Memory B cell (primary cell): Measurements from ENCODE around the gene DCLK2.
"Not testable (repeated sequence)": the region's sequence is repeated elsewhere in the genome, so short reads cannot be mapped to it uniquely, and the experiment has no call there.

Experiments used
- ATAC-seq: fragments of 150-1000 bp; cut with Tn5 transposase; 2 replicates; pipeline ENCODE4 v1.10.0; 2021; ENCODE audit warnings: low read depth, mild to moderate bottlenecking, moderate library complexity
- DNase-seq, 2 donors: peaks; one replicate each; pipeline ENCODE4 v3.0.0; 2022; ENCODE audit warnings: low spot score in 2 of 2
- H3K27ac Mint-ChIP-seq: one replicate; pipeline ENCODE4 v1.8.0; 2022; ENCODE audit warnings: mild to moderate bottlenecking, moderate library complexity, mixed read lengths
- H3K27me3 Mint-ChIP-seq: one replicate; pipeline ENCODE4 v1.8.0; 2022; ENCODE audit warnings: mixed read lengths
- H3K36me3 Mint-ChIP-seq: one replicate; pipeline ENCODE4 v1.8.0; 2022; ENCODE audit warnings: mild to moderate bottlenecking, mixed read lengths
- H3K4me1 Mint-ChIP-seq: one replicate; pipeline ENCODE4 v1.8.0; 2022; ENCODE audit warnings: mixed read lengths
- H3K4me3 Mint-ChIP-seq: one replicate; pipeline ENCODE4 v1.8.0; 2022; ENCODE audit warnings: mild to moderate bottlenecking, moderate library complexity, mixed read lengths
- H3K9me3 Mint-ChIP-seq: one replicate; pipeline ENCODE4 v1.8.0; 2022; ENCODE audit warnings: mixed read lengths

DCLK2 gene

DNA sequence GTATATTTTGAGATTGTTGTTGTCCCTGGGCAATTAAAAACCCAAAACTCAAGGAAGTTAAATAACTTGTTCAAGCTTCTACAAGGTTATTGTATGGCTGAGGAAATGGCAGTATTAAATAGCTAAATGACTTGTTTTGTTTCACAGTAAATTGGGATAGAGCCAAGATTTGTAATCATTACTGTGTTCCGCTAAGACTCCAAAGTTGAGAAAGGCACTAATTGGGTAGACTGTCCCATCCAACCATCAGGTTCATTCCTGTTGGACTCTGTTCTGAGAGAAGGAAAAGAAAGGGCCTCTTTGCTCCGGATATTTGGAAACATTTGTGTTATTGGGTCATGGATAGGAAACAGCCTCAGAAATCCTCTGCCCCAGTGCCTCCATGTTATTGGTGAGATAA, 82.2 kb downstream of the DCLK2 start:
- DNase-seq (no peak), ATAC-seq (no peak)
- no peaks in the 10 kb centered on the region for H3K9me3 Mint-ChIP-seq
- no peak overlapping the region for H3K27ac Mint-ChIP-seq
- H3K4me3 Mint-ChIP-seq = no peak overlapping the region
- H3K4me1 Mint-ChIP-seq = no peaks in the 10 kb centered on the region
- H3K27me3 Mint-ChIP-seq = peaks cover 4% of the 10 kb centered on the region
- peaks cover 2% of the 10 kb centered on the region for H3K36me3 Mint-ChIP-seq

DNA sequence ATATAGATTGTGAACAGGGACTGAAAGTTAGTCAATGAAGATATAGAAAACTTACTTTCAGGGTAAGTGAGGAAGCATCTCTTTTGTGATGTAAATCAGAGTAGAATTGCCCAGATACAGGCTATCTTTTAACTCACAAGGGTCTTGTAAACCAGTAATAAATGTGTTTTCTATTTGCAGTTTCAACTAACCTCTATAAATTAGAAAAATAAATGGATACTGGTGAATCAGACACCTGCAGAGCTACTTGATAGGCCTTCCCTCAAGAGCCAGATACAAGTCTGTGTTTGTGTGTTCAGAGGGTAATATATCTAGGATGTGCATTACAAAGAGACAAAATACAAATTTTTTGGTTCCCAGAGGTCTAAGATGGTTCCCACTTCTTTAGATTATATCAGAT, 82.9 kb downstream of the DCLK2 start:
- Mint-ChIP-seq H3K9me3 (peaks cover 3% of the 10 kb centered on the region), H3K27me3 (peaks cover 3% of the 10 kb centered on the region), H3K36me3 (peaks cover 4% of the 10 kb centered on the region), H3K27ac (no peak overlapping the region), H3K4me3 (no peak overlapping the region), H3K4me1 (no peaks in the 10 kb centered on the region)
- ATAC-seq (no peak), DNase-seq (no peak)

DNA sequence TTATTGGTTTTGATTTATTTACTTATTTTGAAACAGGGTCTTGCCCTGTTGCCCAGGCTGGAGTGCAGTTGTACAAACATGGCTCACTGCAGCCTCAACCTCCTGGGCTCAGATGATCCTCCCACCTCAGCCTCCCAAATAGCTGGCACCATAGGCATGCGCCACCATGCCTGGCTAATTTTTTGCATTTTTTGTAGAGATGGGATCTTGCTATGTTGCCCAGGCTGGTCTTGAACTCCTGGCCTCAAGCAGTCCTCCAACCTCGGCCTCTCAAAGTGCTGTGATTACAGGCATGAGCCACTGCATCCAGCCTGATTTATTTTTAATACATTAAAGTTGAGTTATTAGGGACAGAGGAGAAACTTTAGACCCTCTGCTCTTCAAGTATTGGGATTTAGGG, 83.8 kb downstream of the DCLK2 start:
- H3K27me3 Mint-ChIP-seq, H3K9me3 Mint-ChIP-seq, H3K4me1 Mint-ChIP-seq, DNase-seq, H3K4me3 Mint-ChIP-seq, ATAC-seq, H3K27ac Mint-ChIP-seq, H3K36me3 Mint-ChIP-seq: not testable (repeated sequence)

DNA sequence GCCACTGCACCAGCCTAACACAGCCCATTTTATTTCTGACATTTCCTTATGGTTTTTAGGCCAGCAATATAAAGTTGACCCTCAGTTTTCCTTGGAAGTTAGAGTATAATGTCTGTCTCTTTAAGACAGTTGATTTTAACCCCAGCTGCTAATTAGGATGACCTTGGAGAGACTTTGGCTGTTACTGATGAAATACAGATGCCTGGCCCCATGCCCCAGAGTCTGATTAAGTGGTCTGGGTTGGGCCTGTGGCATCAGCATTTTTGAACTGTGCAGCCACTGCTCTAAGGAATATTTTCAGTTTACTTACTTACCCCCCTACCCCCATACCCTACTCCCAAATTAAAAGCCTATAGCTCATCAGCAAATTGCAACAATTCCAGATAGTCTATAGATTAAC, 85.8 kb downstream of the DCLK2 start:
- H3K27me3 Mint-ChIP-seq = peaks cover 3% of the 10 kb centered on the region
- no peak overlapping the region for H3K4me3 Mint-ChIP-seq
- no peaks in the 10 kb centered on the region for H3K4me1 Mint-ChIP-seq
- no peak for DNase-seq
- H3K27ac Mint-ChIP-seq = no peak overlapping the region
- peaks cover 3% of the 10 kb centered on the region for H3K9me3 Mint-ChIP-seq
- peaks cover 4% of the 10 kb centered on the region for H3K36me3 Mint-ChIP-seq
- no peak for ATAC-seq

DNA sequence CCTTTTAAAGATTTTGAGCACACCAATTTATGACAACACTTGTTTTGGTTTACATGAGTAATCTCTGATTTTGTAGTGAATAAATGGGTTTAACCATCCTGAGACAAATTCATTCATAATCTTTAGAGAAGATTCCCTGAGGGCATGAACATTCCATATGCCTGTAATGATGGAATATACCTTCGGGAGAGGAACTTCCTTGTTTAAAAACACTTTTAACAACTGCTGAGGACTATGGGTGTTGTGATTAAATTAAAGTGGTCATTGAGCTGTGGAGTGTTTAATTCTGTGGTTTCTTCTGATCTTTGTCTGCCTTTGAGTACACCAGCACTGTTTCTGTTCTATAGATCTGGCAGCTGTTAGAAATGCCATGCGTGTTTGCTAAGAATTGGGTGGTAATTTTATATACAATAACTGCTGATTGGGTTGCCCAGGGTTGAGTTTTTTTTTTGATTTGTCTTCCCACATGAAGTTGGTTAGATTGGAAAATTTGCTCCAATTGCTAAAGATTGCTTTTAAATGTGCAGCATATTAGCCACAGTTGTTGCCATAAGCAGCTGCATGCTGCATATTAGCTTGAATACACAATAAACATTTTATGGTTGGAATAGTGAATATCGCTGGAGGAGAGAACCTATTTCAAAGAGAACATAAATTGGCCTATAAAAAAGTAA, 86.8 kb downstream of the DCLK2 start:
- ATAC-seq = no peak
- peaks cover 3% of the 10 kb centered on the region for H3K27me3 Mint-ChIP-seq
- peaks cover 4% of the 10 kb centered on the region for H3K36me3 Mint-ChIP-seq

DNA sequence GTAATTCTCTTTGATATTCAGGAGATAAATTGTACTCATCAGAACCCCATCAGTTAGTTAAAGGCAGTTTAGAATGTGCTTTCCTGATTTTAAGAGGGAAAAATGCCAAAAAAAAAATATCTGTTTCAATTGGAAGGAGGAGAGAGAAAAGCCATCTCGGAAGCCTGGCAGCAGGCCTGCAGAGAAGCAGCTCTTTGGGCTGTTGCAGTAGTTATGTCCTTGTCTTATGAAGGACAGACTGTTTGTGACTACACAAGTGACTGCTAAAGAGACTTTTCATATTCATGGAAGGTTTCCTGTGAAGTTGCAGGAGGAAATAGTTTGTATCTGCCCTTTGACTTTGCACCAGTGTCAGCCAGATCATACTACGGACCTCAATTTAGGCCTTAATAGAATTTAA, 88.8 kb downstream of the DCLK2 start:
- H3K4me3 Mint-ChIP-seq = no peak overlapping the region
- ATAC-seq = no peak

More for the DNA sequence above, 86.8 kb downstream of the DCLK2 start:
- Mint-ChIP-seq H3K9me3 (peaks cover 3% of the 10 kb centered on the region), H3K4me1 (no peaks in the 10 kb centered on the region), H3K27ac (no peak overlapping the region), H3K4me3 (no peak overlapping the region)
- no peak for DNase-seq

DNA sequence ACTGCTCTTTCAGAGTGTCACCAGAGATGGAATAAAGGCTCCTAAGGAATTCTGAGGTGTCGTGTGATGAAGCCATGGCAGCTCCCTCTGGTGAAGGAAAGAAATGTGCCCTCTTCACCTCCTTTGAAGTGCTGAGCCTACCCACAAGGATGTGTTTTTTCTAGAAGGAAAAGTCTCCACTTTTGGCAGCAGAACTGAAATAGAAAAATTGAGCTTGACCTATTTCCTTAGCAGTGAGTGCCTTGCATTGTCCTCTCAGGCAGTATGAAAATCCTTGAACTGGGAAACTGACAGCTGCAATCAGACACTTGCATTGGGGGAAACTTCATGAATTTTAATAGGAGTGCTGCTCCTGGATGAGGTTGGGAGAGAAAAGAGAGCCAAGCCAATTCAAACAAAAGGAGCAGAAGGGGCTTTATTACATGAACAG, 95.2 kb downstream of the DCLK2 start:
- peaks cover 2% of the 10 kb centered on the region for H3K27me3 Mint-ChIP-seq
- ATAC-seq = no peak
- no peaks in the 10 kb centered on the region for H3K36me3 Mint-ChIP-seq
- no peaks in the 10 kb centered on the region for H3K4me1 Mint-ChIP-seq
- H3K9me3 Mint-ChIP-seq = no peaks in the 10 kb centered on the region
- H3K4me3 Mint-ChIP-seq = no peak overlapping the region
- DNase-seq = no peak
- H3K27ac Mint-ChIP-seq = no peak overlapping the region

More for the DNA sequence above, 88.8 kb downstream of the DCLK2 start:
- Mint-ChIP-seq H3K27me3 (peaks cover 3% of the 10 kb centered on the region), H3K27ac (no peak overlapping the region), H3K4me1 (no peaks in the 10 kb centered on the region), H3K9me3 (peaks cover 3% of the 10 kb centered on the region), H3K36me3 (peaks cover 4% of the 10 kb centered on the region)
- no peak for DNase-seq

DNA sequence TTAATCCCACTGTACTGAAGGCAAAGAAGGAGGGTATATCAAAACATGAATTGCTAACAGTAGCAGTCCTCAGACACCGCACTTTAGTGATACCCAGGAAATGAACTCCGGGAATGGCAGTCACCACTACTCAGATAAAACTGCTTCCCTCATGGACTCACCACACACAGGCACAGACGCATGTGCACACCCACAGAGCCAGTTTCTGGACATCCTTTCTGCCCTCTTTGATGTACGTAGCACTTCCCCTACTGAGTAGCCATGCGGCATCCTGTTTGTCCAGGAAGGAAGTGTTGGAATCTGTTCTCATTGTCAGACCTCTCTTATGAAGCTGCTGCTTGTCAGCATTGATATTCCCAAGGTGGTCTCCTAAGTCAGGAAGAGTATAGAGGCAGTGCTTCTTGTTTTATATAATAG, 95.7 kb downstream of the DCLK2 start:
- Mint-ChIP-seq H3K9me3 (no peaks in the 10 kb centered on the region), H3K27ac (no peak overlapping the region), H3K36me3 (no peaks in the 10 kb centered on the region), H3K4me1 (no peaks in the 10 kb centered on the region), H3K27me3 (peaks cover 2% of the 10 kb centered on the region), H3K4me3 (no peak overlapping the region)
- ATAC-seq (no peak), DNase-seq (no peak)

DNA sequence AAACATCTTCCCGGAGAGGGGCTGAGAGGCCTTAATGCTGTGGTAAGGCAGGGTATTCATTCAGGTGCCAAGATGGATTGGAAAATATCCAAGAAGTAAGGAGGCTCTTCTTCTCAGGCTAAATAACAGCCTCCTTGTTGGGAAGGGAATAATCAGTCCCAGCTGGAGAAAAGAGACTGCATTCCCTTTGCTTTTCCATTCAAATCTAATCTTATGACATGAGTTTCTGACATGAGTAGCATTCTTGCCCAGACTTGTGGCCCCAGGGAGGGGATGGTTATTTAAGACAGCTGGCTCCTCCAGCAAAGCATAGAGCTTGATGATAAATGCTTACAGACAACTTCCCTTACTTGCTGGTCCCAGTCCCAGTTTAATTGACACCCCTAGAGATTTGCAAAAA, 98.3 kb downstream of the DCLK2 start:
- DNase-seq = no peak

DNA sequence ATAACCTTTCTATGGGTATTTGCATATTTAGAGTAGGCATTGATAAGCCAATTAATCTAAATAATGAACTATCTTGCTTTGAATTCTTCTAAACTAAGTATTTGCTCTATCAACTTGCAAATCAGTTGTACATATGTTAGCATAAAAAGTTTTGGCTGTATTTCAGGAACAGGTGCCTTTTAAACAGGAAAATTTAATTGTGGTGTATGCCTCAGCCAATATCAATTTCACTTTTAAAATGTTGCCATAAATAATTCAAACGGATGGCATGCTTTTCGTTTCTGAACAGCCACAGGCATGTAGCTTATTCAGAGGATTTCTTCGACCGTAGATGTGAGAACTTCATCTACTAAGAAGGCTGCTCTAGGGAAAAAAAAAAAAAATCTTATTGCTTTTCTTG, 99.9 kb downstream of the DCLK2 start:
- Mint-ChIP-seq H3K9me3 (no peaks in the 10 kb centered on the region), H3K27me3 (peaks cover 3% of the 10 kb centered on the region), H3K4me3 (no peak overlapping the region), H3K27ac (no peak overlapping the region), H3K36me3 (no peaks in the 10 kb centered on the region), H3K4me1 (no peaks in the 10 kb centered on the region)
- DNase-seq (no peak), ATAC-seq (no peak)

More for the DNA sequence above, 98.3 kb downstream of the DCLK2 start:
- ATAC-seq = no peak
- no peaks in the 10 kb centered on the region for H3K9me3 Mint-ChIP-seq
- H3K27ac Mint-ChIP-seq = no peak overlapping the region
- no peaks in the 10 kb centered on the region for H3K36me3 Mint-ChIP-seq
- H3K4me3 Mint-ChIP-seq = no peak overlapping the region
- peaks cover 2% of the 10 kb centered on the region for H3K27me3 Mint-ChIP-seq
- no peaks in the 10 kb centered on the region for H3K4me1 Mint-ChIP-seq

DNA sequence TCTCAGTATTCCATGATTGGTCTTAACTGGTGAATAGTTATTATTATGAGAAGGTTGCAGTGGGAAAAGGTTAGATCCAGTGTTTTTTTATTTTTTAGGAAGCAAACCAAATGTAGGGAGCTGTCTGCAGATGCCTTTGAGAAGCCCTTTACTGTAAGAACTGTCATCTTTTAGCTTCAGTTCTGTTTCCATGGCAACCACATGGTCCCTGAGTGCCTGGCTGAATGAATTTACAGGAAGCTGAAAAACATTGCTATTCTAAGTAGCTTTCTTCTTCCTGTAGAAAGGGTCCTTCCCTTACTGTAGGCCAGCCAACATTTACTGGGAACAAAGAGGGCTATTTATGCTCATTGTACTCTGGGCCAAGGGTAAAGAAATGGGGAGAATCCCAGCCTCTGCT, 103.3 kb downstream of the DCLK2 start:
- DNase-seq (no peak), ATAC-seq (no peak)
- Mint-ChIP-seq H3K27ac (no peak overlapping the region), H3K27me3 (peaks cover 4% of the 10 kb centered on the region), H3K4me1 (no peaks in the 10 kb centered on the region), H3K9me3 (no peaks in the 10 kb centered on the region), H3K4me3 (no peak overlapping the region), H3K36me3 (no peaks in the 10 kb centered on the region)

DNA sequence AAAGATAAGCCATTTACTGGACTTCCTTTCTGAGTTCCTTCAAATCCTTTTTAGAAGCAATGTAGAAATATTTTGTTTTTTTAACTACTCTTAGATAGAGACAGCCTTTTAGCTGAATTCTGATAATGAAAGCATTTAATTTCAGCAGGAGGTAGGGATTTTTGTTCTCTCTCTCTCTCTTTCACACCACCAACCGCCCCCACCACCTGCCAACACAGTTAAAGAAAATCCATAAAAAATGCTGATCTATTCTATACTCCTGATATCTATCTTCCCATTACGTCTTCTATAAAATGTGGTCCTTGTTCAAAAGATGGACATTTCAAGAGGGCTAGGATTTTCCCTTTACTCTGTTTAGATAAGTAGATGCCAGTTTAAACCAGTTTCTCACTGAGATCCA, 104.5 kb downstream of the DCLK2 start:
- Mint-ChIP-seq H3K36me3 (no peaks in the 10 kb centered on the region), H3K4me1 (no peaks in the 10 kb centered on the region), H3K27ac (no peak overlapping the region), H3K9me3 (no peaks in the 10 kb centered on the region), H3K4me3 (no peak overlapping the region), H3K27me3 (peaks cover 8% of the 10 kb centered on the region)
- no peak for ATAC-seq
- DNase-seq = no peak

DNA sequence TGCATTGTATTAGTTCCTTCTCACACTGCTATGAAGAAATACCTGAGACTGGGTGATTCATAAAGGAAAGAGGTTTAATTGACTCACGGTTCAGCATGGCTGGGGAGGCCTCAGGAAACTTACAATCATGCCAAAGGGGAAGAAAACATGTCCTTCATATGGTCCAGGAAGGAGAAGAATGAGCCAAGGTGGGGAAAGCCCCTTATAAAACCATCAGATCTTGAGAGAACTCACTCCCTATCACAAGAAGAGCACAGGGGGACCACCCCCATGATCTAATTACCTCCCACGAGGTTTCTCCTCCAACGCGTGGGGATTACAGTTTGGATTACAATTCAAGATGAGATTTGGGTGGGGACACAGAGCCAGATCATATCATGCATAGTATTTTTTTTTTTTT, 106.8 kb downstream of the DCLK2 start:
- not testable (repeated sequence) for H3K27ac Mint-ChIP-seq, ATAC-seq

DNA sequence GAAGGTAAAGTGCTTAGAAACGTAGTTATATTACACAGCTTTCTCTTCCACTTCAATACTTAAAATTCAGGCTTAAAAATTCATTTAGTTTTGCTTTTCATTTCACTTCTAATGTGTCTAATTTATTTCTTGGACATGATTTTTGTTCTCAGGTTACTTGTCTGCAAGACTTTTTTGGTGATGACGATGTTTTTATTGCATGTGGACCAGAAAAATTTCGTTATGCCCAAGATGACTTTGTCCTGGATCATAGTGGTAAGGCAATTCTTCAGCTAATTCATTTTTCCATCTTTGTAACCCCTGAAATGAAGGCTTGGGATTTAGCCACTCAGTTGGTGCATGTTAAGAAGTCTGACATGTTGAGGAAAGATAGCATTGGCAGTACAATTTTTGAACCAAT, 114.7 kb downstream of the DCLK2 start:
- Mint-ChIP-seq H3K9me3 (no peaks in the 10 kb centered on the region), H3K4me3 (no peak overlapping the region), H3K27me3 (no peaks in the 10 kb centered on the region), H3K27ac (no peak overlapping the region), H3K4me1 (peaks cover 2% of the 10 kb centered on the region), H3K36me3 (no peaks in the 10 kb centered on the region)
- ATAC-seq (no peak), DNase-seq (no peak)

More for the DNA sequence above, 106.8 kb downstream of the DCLK2 start:
- not testable (repeated sequence) for H3K27me3 Mint-ChIP-seq, DNase-seq, H3K4me3 Mint-ChIP-seq, H3K9me3 Mint-ChIP-seq, H3K36me3 Mint-ChIP-seq, H3K4me1 Mint-ChIP-seq

DNA sequence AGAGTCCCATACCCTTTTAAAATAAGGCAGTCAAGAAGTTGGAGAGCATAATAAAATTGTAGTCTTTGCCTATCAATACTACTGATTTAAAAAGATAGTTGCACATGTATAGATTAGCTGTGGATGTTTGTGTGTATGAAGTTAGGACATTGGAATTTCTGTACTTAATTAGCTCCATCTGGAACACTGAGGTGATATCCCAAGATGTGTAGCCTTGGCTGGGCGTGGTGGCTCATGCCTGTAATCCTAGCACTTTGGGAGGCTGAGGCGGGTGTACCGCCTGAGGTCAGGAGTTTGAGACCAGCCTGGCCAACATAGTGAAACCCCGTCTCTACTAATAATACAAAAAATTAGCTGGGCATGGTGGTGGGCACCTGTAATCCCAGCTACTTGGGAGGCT, 119.0 kb downstream of the DCLK2 start:
- DNase-seq, ATAC-seq, H3K27ac Mint-ChIP-seq, H3K9me3 Mint-ChIP-seq, H3K4me3 Mint-ChIP-seq, H3K27me3 Mint-ChIP-seq, H3K36me3 Mint-ChIP-seq, H3K4me1 Mint-ChIP-seq: not testable (repeated sequence)
